B cell (primary cell): ENCODE results near the gene FUBP3. TPM values are rescaled to one million over a fixed set of nuclear protein-coding genes. Genes with fewer than 3 reads are reported as not detected.

ENCODE experiments used
- ATAC-seq: fragments of 200-7000 bp; cut with Tn5 transposase; one replicate; pipeline ENCODE4 v1.10.0; 2021; ENCODE audit warnings: low read depth, mild to moderate bottlenecking, moderate number of reproducible peaks, moderate library complexity
- CTCF ChIA-PET: fragments of 350-600 bp; sonication (Branson Sonifier 250); formaldehyde crosslinking; loops from one replicate; lab custom pipeline; 2021; ENCODE audit warnings: antibody characterized with exemption, inconsistent platforms; lab: Charles Lee
- POLR2A ChIA-PET: fragments of 350-600 bp; sonication (Branson Sonifier 250); formaldehyde crosslinking; loops from one replicate; lab custom pipeline; 2021; ENCODE audit warnings: antibody characterized with exemption; lab: Charles Lee
- DNase-seq: peaks from one replicate; pipeline ENCODE4 v3.0.0; 2013
- H2AFZ ChIP-seq: 2 replicates; pipeline ENCODE4 v1.6.1; 2012; ENCODE audit warnings: mild to moderate bottlenecking, low read depth, low read length; ENCODE audit not compliant: insufficient read depth, poor library complexity, severe bottlenecking
- H3K27ac ChIP-seq, 2 donors: 1 replicate in 1 of 2; 2 replicates in 1 of 2; pipeline ENCODE4 v1.5.1; 2012 to 2013; ENCODE audit warnings: low read length in 2 of 2, mild to moderate bottlenecking in 2 of 2, moderate library complexity in 1 of 2
- H3K27me3 ChIP-seq, 4 experiments: fragments of 200-600 bp in 1 of 4; sonication (generic) in 1 of 4; replicated peaks in 1 of 4; 1 replicate in 2 of 4; 2 replicates in 2 of 4; pipeline versions ENCODE4 v1.6.1 to v1.7.0; 2013 to 2016; ENCODE audit warnings: low read length in 3 of 4, mild to moderate bottlenecking in 2 of 4, mixed read lengths in 1 of 4, moderate library complexity in 1 of 4; ENCODE audit not compliant: insufficient read depth in 4 of 4, control insufficient read depth in 3 of 4; ENCODE audit errors: control extremely low read depth in 1 of 4
- H3K36me3 ChIP-seq, 2 experiments: replicated peaks in 1 of 2; 1 replicate in 1 of 2; 2 replicates in 1 of 2; pipeline versions ENCODE4 v1.6.1 to v1.7.1; 2013; ENCODE audit warnings: low read length in 1 of 2; ENCODE audit not compliant: insufficient read depth in 2 of 2, control insufficient read depth in 1 of 2; ENCODE audit errors: control extremely low read depth in 1 of 2, extremely low read depth in 1 of 2
- H3K4me1 ChIP-seq, 2 donors: fragments of 200-600 bp in 1 of 2; sonication (generic) in 1 of 2; 1 replicate in 1 of 2; 2 replicates in 1 of 2; pipeline versions ENCODE4 v1.5.1 to v1.6.1; 2013 to 2017; ENCODE audit warnings: low read length in 2 of 2; ENCODE audit not compliant: control insufficient read depth in 2 of 2, insufficient read depth in 2 of 2
- H3K4me2 ChIP-seq: replicated peaks from 2 replicates; pipeline ENCODE3; 2012; ENCODE audit warnings: mild to moderate bottlenecking, low read depth, low read length; ENCODE audit not compliant: poor library complexity, severe bottlenecking
- H3K4me3 ChIP-seq, 5 experiments: fragments of 200-600 bp in 1 of 5; sonication (generic) in 1 of 5; 1 replicate in 3 of 5; 2 replicates in 2 of 5; pipeline versions ENCODE4 v1.5.1 to v1.7.0; 2011 to 2016; ENCODE audit warnings: low read length in 4 of 5, mild to moderate bottlenecking in 4 of 5, low read depth in 2 of 5, control low read depth in 1 of 5, moderate library complexity in 1 of 5; ENCODE audit not compliant: insufficient read depth in 1 of 5; ENCODE audit errors: control extremely low read depth in 1 of 5, extremely low read depth in 1 of 5
- H3K79me2 ChIP-seq: fragments of 200-600 bp; sonication (generic); one replicate; pipeline ENCODE4 v1.6.0; 2016; ENCODE audit warnings: low read length; ENCODE audit not compliant: control insufficient read depth, insufficient read depth
- H3K9ac ChIP-seq: fragments of 200-600 bp; sonication (generic); 2 replicates; pipeline ENCODE4 v1.6.1; 2017; ENCODE audit warnings: mild to moderate bottlenecking, low read length, moderate library complexity
- H3K9me3 ChIP-seq, 3 donors: one replicate each; pipeline versions ENCODE4 v1.6.1 to v1.7.1; 2013; ENCODE audit warnings: low read length in 2 of 3; ENCODE audit not compliant: control insufficient read depth in 2 of 3, insufficient read depth in 1 of 3; ENCODE audit errors: control extremely low read depth in 1 of 3
- H4K20me1 ChIP-seq: 2 replicates; pipeline ENCODE4 v1.6.0; 2012; ENCODE audit warnings: mild to moderate bottlenecking, low read length; ENCODE audit not compliant: insufficient read depth, control insufficient read depth, poor library complexity, severe bottlenecking
- H3K27ac Mint-ChIP-seq: one replicate; pipeline ENCODE4 v1.8.0; 2021; ENCODE audit warnings: mixed read lengths
- H3K27me3 Mint-ChIP-seq: one replicate; pipeline ENCODE4 v1.8.0; 2021; ENCODE audit warnings: mixed read lengths
- H3K4me1 Mint-ChIP-seq: one replicate; pipeline ENCODE4 v1.8.0; 2021; ENCODE audit warnings: mixed read lengths
- H3K4me3 Mint-ChIP-seq: one replicate; pipeline ENCODE4 v1.8.0; 2021; ENCODE audit warnings: mixed read lengths
- H3K9me3 Mint-ChIP-seq: one replicate; pipeline ENCODE4 v1.8.0; 2022; ENCODE audit warnings: mixed read lengths; ENCODE audit not compliant: insufficient read depth
- CTCF ChIP-seq: fragments of 200-600 bp; IDR thresholded peaks from one replicate; pipeline ENCODE4 v1.8.0; 2022; ENCODE audit warnings: antibody characterized with exemption, mild to moderate bottlenecking
- EZH2 ChIP-seq: IDR thresholded peaks from 2 replicates; pipeline ENCODE4 v1.6.1; 2012; ENCODE audit warnings: borderline replicate concordance, low read depth, mild to moderate bottlenecking, moderate library complexity, low read length; ENCODE audit not compliant: insufficient read depth, poor library complexity, severe bottlenecking
- WGBS: methylation state at CpG from one replicate; pipeline ENCODE4 v1.1.5; 2013; ENCODE audit warnings: missing lambda C conversion rate; ENCODE audit not compliant: insufficient coverage; 5-methylcytosine and 5-hydroxymethylcytosine counted together
- intact Hi-C: fragments of 100-400 bp; cut with micrococcal nuclease; formaldehyde crosslinking; loops from one replicate; pipeline ENCODE4 v1.10.0; 2022
- polyA plus RNA-seq: library from polyadenylated mRNA; depleted of rRNA; stranded (reverse); fragments of >200 nt; gene quantifications from 2 replicates; pipeline ENCODE4 v1.2.3, GENCODE V29; 2012
- total RNA-seq, 2 donors: library from RNA; stranded (reverse); fragments of 120-200 nt in 1 of 2; gene quantifications; 1 replicate in 1 of 2; 2 replicates in 1 of 2; pipeline versions ENCODE4 v1.2.3 to v1.2.4, GENCODE V29; 2013 to 2022

Gene FUBP3
- total and polyA plus RNA-seq, 2 donors (not counting 1 experiment from before 2014, with no cell fraction given), result 45.7 to 79.4 TPM

GRCh38 chr9:130636648-130637020 lies 57.3 kb downstream of the FUBP3 start:
- H2AFZ ChIP-seq, result no peak overlapping the region
- intact Hi-C loops, result no loop called here
- peaks cover 0 to 2% (median 0%) of the 10 kb centered on the region in 3 donors for H3K9me3 ChIP-seq
- no peak overlapping the region for H3K9ac ChIP-seq
- TF ChIP-seq EZH2 (no peak), CTCF (no peak)
- no peaks in the 10 kb centered on the region for H3K4me1 ChIP-seq
- no peaks in the 10 kb centered on the region for H3K27me3 ChIP-seq
- no peak for ATAC-seq
- no peaks in the 10 kb centered on the region for H4K20me1 ChIP-seq
- no peak overlapping the region for H3K27ac ChIP-seq
- no peak for DNase-seq
- Mint-ChIP-seq H3K27me3 (no peaks in the 10 kb centered on the region), H3K27ac (no peak overlapping the region), H3K9me3 (no peaks in the 10 kb centered on the region), H3K4me3 (no peak overlapping the region), H3K4me1 (no peaks in the 10 kb centered on the region)
- ChIA-PET CTCF (no interaction called here), POLR2A (no interaction called here)
- 95% methylated on average over 5 of the region's 9 CpGs for WGBS
- no peak overlapping the region for H3K4me3 ChIP-seq
- no peak overlapping the region for H3K4me2 ChIP-seq
- no peaks in the 10 kb centered on the region for H3K79me2 ChIP-seq
- peaks cover 0 to 38% of the 10 kb centered on the region in 2 experiments for H3K36me3 ChIP-seq

GRCh38 chr9:130638284-130639123 lies 59.1 kb downstream of the FUBP3 start:
- ATAC-seq, result no peak
- Histone ChIP-seq H3K79me2 (no peaks in the 10 kb centered on the region), H3K9ac (no peak overlapping the region), H3K9me3 (peaks cover 0 to 4% (median 0%) of the 10 kb centered on the region in 3 donors), H3K4me3 (no peak overlapping the region), H3K4me2 (no peak overlapping the region), H3K36me3 (peaks cover 0 to 26% of the 10 kb centered on the region in 2 experiments), H3K27me3 (no peaks in the 10 kb centered on the region), H4K20me1 (no peaks in the 10 kb centered on the region), H3K4me1 (no peaks in the 10 kb centered on the region), H3K27ac (no peak overlapping the region), H2AFZ (no peak overlapping the region)
- Mint-ChIP-seq H3K27me3 (no peaks in the 10 kb centered on the region), H3K9me3 (no peaks in the 10 kb centered on the region), H3K27ac (no peak overlapping the region), H3K4me1 (no peaks in the 10 kb centered on the region), H3K4me3 (no peak overlapping the region)
- POLR2A ChIA-PET, result no interaction called here
- CTCF ChIA-PET, result no interaction called here
- TF ChIP-seq EZH2 (no peak), CTCF (no peak)
- 97% methylated on average over 36 of the region's 37 CpGs for WGBS
- DNase-seq, result no peak
- intact Hi-C loops, result no loop called here
